HL-60/S4 treated with phorbol 12-myristate 13-acetate at 8.2 ng/mL for 4 days and 3 days (cell line): ENCODE measurements around the gene IREB2.

Source experiments
- in situ Hi-C: fragments of 300-500 bp; cut with MboI; formaldehyde crosslinking; loops from 2 replicates; pipeline ENCODE4 v1.15.0; 2022; ENCODE audit warnings: low sequenced_read_pairs

The IREB2 gene

DNA sequence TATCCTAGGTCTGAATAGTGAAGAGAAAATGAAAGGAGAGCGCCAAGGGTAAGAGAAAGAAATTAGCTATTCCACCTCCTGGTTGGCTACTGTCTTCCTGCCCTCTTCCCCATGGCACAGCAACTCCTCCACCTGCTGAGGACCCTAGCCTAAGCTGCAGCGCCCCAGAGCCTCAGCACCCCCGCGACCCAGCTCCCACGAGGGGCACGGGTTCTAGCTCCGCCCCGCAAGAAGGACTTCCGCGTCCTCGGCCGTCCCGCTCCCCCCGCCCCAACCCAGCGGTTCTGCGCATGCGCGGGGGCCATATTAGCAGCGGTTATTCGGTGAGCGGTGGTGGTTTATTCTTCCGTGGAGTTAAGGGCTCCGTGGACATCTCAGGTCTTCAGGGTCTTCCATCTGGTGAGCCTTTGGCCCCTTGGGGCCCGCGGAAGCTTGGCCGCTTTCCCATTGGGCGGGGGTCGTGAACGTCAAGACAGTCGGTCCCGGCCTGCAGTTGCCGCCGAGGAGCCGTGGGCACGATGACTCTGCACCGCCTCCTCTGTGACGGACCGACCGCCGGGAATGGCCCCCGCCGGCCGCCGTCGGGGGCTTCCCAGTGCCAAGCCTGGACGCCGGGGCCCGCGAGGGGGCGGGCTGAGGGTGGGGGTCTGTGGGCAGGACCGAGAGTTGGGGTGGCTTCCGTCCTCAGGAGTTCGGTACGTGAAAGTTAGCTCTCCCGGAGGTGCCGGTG lies 102.3 kb downstream of the IREB2 start, which contains the start of gene PSMA4:
Gene PSMA4, plus strand, starts transcription at position 304 of the 730 bp plus-strand sequence. CDS start 1,484 bp downstream, outside the sequence.
- in situ Hi-C loops, result no loop called here

DNA sequence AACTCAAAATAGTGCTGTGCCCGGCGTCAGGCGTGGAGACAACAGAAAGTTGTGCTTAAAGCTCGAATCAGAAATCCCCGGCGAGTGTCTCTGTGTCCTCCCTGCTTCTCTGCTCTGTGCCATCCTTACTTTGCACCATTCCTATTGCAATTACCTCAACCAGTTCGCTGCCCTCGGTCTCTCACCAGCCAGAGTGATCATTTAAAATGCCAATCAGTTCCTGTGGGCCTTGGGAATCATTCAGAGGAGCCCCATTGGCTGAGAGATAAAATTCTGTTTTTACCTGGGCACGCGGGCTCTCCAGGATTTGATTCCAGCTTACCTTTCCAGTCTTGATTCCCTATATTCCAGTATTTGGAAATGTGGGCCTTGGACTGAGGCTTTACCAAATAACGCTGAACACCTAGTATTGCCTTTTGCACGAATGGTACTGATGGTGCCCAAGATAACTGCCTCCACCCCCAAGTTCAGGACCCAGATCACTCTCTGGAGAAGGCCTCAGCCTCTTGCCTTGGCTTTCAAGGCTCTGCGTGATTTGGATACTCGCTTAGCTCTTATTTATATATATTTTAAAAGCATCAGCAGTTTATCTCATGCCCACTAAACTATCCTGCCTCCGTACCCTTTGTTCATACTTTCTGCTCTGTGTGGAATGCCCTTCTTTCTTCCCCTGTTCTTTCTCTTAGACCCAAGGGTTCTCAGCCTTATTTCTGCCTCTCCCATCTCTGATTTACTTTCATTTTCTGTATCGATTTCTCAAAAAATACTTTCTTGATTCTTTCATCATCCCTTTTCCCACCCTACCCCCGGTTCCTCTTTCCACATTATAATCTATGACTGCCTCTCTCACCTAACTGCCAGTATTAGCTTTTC lies 103.1 kb downstream of the IREB2 start:
- in situ Hi-C loops, result no loop called here

DNA sequence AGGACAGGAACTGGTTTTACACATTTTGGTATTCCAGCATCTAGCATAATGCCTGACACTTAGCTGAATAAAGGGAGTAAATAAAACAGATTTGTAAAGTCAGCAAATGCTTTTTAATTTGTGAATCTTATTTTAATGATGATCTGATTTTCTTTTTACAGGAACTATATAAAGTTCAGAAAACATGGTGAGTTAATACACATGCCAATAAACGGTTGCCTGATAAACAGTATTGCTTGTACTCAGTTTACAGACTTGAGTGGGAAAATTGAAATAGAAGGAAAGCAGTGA lies 103.7 kb downstream of the IREB2 start:
- in situ Hi-C loops, result no loop called here

DNA sequence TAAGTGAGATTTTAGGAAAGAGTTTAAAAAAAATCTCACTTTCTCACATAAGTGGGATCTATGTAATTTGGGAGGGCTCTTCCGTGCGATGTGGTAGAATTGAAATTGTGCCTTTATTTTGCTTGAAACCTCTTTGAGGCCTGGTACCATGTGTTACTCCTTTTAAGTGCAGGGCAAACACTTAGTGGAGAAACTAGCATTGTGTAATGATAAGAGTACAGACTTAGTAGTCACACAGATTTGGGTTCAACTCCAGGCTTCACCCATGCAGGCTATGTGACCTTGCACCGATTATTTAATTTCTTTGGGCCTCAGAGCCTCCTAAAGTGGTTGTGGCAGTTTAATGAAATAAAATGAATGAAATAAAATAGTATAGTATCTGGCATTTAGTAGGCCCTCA lies 104.6 kb downstream of the IREB2 start:
- in situ Hi-C loops, result no loop called here

DNA sequence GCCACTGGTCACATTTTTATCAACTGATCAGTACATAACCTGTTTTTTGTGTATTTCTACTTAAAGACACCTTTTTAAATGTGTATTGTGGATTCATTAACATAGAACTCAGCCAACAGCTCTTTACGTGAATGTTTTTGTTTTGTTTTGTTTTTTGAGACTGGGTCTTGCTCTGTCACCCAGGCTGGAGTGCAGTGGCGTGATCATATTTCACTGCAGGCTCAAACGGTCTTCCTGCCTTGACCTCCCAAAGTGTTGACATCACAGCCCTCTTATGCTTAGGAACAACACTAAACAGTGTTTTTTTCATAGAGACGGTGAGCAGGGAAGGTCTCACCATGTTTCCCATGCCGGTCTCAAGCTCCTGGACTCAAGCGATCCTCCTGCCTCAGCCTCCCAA lies 112.2 kb downstream of the IREB2 start:
- in situ Hi-C loops, result no loop called here

DNA sequence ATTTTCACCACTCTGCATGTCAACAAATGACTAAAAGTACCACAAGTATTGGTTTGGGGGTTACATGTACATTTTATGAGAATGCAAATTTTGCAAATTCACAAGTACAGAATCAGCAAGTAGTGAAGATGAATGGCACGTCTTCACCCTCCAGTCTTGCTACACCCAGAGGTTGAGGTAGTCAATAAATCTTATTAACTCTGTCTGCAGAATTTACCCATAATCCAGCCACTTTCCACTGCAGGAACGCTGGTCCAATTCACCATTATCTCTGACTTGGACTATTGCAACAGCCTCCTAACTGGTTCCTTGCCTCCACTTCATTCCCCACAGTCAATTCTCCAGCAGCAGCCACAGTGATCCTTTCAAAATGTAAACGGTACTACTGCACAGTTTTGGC lies 112.8 kb downstream of the IREB2 start:
- in situ Hi-C loops, result no loop called here
